Mesendoderm (in vitro differentiated cells): ENCODE data around the gene CCN5.

ENCODE experiments used
- DNase-seq: peaks from one replicate; pipeline ENCODE4 v3.0.0; 2013
- H2AK5ac ChIP-seq: 2 replicates; pipeline ENCODE4 v1.6.1; 2013; ENCODE audit warnings: low read length, inconsistent platforms
- H2BK120ac ChIP-seq: 2 replicates; pipeline ENCODE4 v1.6.1; 2013; ENCODE audit warnings: low read depth, mild to moderate bottlenecking, low read length, moderate library complexity, mixed read lengths
- H2BK15ac ChIP-seq: replicated peaks from 2 replicates; pipeline ENCODE4 v1.6.1; 2013; ENCODE audit warnings: low read depth, mild to moderate bottlenecking, moderate library complexity
- H2BK5ac ChIP-seq: 2 replicates; pipeline ENCODE4 v1.6.1; 2013; ENCODE audit warnings: low read length, inconsistent platforms
- H3K18ac ChIP-seq: 2 replicates; pipeline ENCODE4 v1.6.1; 2013; ENCODE audit warnings: mild to moderate bottlenecking, low read length, mixed read lengths
- H3K23ac ChIP-seq: one replicate; pipeline ENCODE4 v1.6.1; 2013; ENCODE audit warnings: low read length
- H3K27ac ChIP-seq: 2 replicates; pipeline ENCODE4 v1.5.1; 2013; ENCODE audit warnings: low read depth, mild to moderate bottlenecking, inconsistent platforms, low read length, moderate library complexity
- H3K27me3 ChIP-seq: 2 replicates; pipeline ENCODE4 v1.6.1; 2013; ENCODE audit warnings: low read length, control low read depth, mild to moderate bottlenecking, inconsistent platforms; ENCODE audit not compliant: insufficient read depth, poor library complexity
- H3K36me3 ChIP-seq: 2 replicates; pipeline ENCODE4 v1.6.1; 2013; ENCODE audit warnings: low read length, inconsistent platforms; ENCODE audit not compliant: control insufficient read depth, insufficient read depth
- H3K4ac ChIP-seq: one replicate; pipeline ENCODE4 v1.6.1; 2013; ENCODE audit warnings: low read depth, mild to moderate bottlenecking, low read length, moderate library complexity
- H3K4me1 ChIP-seq: 2 replicates; pipeline ENCODE4 v1.6.1; 2013; ENCODE audit warnings: low read depth, low read length, inconsistent platforms; ENCODE audit not compliant: control insufficient read depth
- H3K4me2 ChIP-seq: 2 replicates; pipeline ENCODE4 v1.6.1; 2013; ENCODE audit warnings: low read length
- H3K4me3 ChIP-seq: 2 replicates; pipeline ENCODE4 v1.5.1; 2013; ENCODE audit warnings: mild to moderate bottlenecking, low read length
- H3K56ac ChIP-seq: one replicate; pipeline ENCODE4 v1.6.1; 2013; ENCODE audit warnings: low read length
- H3K79me1 ChIP-seq: 2 replicates; pipeline ENCODE4 v1.6.1; 2013; ENCODE audit warnings: low read length, inconsistent platforms
- H3K79me2 ChIP-seq: 2 replicates; pipeline ENCODE4 v1.6.1; 2013; ENCODE audit warnings: mild to moderate bottlenecking, low read length; ENCODE audit not compliant: control insufficient read depth, insufficient read depth
- H3K9ac ChIP-seq: 2 replicates; pipeline ENCODE4 v1.6.1; 2013; ENCODE audit warnings: low read length, inconsistent platforms
- H4K5ac ChIP-seq: one replicate; pipeline ENCODE4 v1.6.1; 2013; ENCODE audit warnings: low read length
- H4K8ac ChIP-seq: one replicate; pipeline ENCODE4 v1.6.1; 2013; ENCODE audit warnings: low read depth, mild to moderate bottlenecking, control low read depth, low read length, moderate library complexity
- WGBS: extraction: QIAGEN DNeasy Blood & Tissue Kit; methylation state at CpG from one replicate; pipeline ENCODE4 v1.1.7; 2013; ENCODE audit warnings: low lambda C conversion rate, missing lambda C conversion rate; ENCODE audit not compliant: insufficient coverage; ENCODE audit errors: extremely low coverage; 5-methylcytosine and 5-hydroxymethylcytosine counted together

CCN5 gene

GRCh38 chr20:44686934-44687333 lies 28.2 kb upstream of the CCN5 start:
- Histone ChIP-seq H3K23ac (no peak overlapping the region), H3K18ac (no peak overlapping the region), H3K4me2 (no peak overlapping the region), H4K5ac (no peak overlapping the region), H2AK5ac (no peak overlapping the region), H3K4ac (no peak overlapping the region), H2BK5ac (no peak overlapping the region), H2BK15ac (no peak overlapping the region), H3K79me2 (no peaks in the 10 kb centered on the region), H3K4me1 (no peaks in the 10 kb centered on the region), H3K27me3 (no peaks in the 10 kb centered on the region), H3K79me1 (no peaks in the 10 kb centered on the region), H3K36me3 (no peaks in the 10 kb centered on the region), H3K4me3 (no peak overlapping the region), H3K56ac (no peak overlapping the region), H2BK120ac (no peak overlapping the region), H3K9ac (no peak overlapping the region), H3K27ac (no peak overlapping the region), H4K8ac (no peak overlapping the region)
- WGBS: no CpG with 5 or more reads among the region's 4 CpGs
- no peak for DNase-seq

GRCh38 chr20:44688053-44688625 lies 27.0 kb upstream of the CCN5 start:
- WGBS: no CpG with 5 or more reads among the region's 7 CpGs
- Histone ChIP-seq H2BK5ac (no peak overlapping the region), H3K56ac (no peak overlapping the region), H3K79me2 (no peaks in the 10 kb centered on the region), H3K36me3 (no peaks in the 10 kb centered on the region), H3K27ac (no peak overlapping the region), H3K4ac (no peak overlapping the region), H2BK15ac (no peak overlapping the region), H3K4me2 (no peak overlapping the region), H3K4me3 (no peak overlapping the region), H3K23ac (no peak overlapping the region), H3K27me3 (no peaks in the 10 kb centered on the region), H3K4me1 (no peaks in the 10 kb centered on the region), H2AK5ac (no peak overlapping the region), H4K8ac (no peak overlapping the region), H3K79me1 (no peaks in the 10 kb centered on the region), H3K18ac (no peak overlapping the region), H2BK120ac (no peak overlapping the region), H4K5ac (no peak overlapping the region), H3K9ac (no peak overlapping the region)
- no peak for DNase-seq

- no CpG with 5 or more reads among the region's 3 CpGs for WGBS
- Histone ChIP-seq H3K4me1 (no peaks in the 10 kb centered on the region), H3K27me3 (no peaks in the 10 kb centered on the region)
Observed at GRCh38 chr20:44689809-44690208, 25.4 kb upstream of the CCN5 start.

GRCh38 chr20:44690781-44691423 lies 24.3 kb upstream of the CCN5 start:
- Histone ChIP-seq H2AK5ac (no peak overlapping the region), H3K27ac (no peak overlapping the region), H3K4ac (no peak overlapping the region), H3K18ac (no peak overlapping the region), H3K79me2 (no peaks in the 10 kb centered on the region), H2BK5ac (no peak overlapping the region), H3K9ac (no peak overlapping the region), H3K56ac (no peak overlapping the region), H3K79me1 (no peaks in the 10 kb centered on the region), H4K8ac (no peak overlapping the region), H4K5ac (no peak overlapping the region), H3K4me3 (no peak overlapping the region), H3K27me3 (no peaks in the 10 kb centered on the region), H3K36me3 (no peaks in the 10 kb centered on the region), H2BK15ac (no peak overlapping the region), H3K23ac (no peak overlapping the region), H3K4me1 (no peaks in the 10 kb centered on the region), H2BK120ac (no peak overlapping the region), H3K4me2 (no peak overlapping the region)
- WGBS: no CpG with 5 or more reads among the region's 9 CpGs
- DNase-seq: no peak

More at GRCh38 chr20:44689809-44690208, 25.4 kb upstream of the CCN5 start:
- H2BK15ac ChIP-seq: no peak overlapping the region
- H3K4me3 ChIP-seq: no peak overlapping the region
- H2AK5ac ChIP-seq: no peak overlapping the region
- no peaks in the 10 kb centered on the region for H3K79me1 ChIP-seq
- H3K79me2 ChIP-seq: no peaks in the 10 kb centered on the region
- no peak overlapping the region for H2BK5ac ChIP-seq
- H3K27ac ChIP-seq: no peak overlapping the region
- no peak overlapping the region for H3K18ac ChIP-seq
- no peak overlapping the region for H2BK120ac ChIP-seq
- H4K5ac ChIP-seq: no peak overlapping the region
- DNase-seq: no peak
- H3K4ac ChIP-seq: no peak overlapping the region
- H3K23ac ChIP-seq: no peak overlapping the region
- no peak overlapping the region for H4K8ac ChIP-seq
- H3K56ac ChIP-seq: no peak overlapping the region
- no peak overlapping the region for H3K4me2 ChIP-seq
- H3K9ac ChIP-seq: no peak overlapping the region
- H3K36me3 ChIP-seq: no peaks in the 10 kb centered on the region

GRCh38 chr20:44691424-44692423 lies 23.4 kb upstream of the CCN5 start:
- Histone ChIP-seq H3K27me3 (no peaks in the 10 kb centered on the region), H3K4me2 (no peak overlapping the region), H3K4me1 (no peaks in the 10 kb centered on the region), H4K5ac (no peak overlapping the region), H2BK15ac (no peak overlapping the region), H4K8ac (no peak overlapping the region), H2AK5ac (no peak overlapping the region), H3K9ac (no peak overlapping the region), H2BK120ac (no peak overlapping the region), H3K4ac (no peak overlapping the region), H3K18ac (no peak overlapping the region), H3K27ac (no peak overlapping the region), H3K79me2 (no peaks in the 10 kb centered on the region), H2BK5ac (no peak overlapping the region), H3K23ac (no peak overlapping the region), H3K79me1 (no peaks in the 10 kb centered on the region), H3K4me3 (no peak overlapping the region), H3K36me3 (no peaks in the 10 kb centered on the region), H3K56ac (no peak overlapping the region)
- DNase-seq: no peak
- no CpG with 5 or more reads among the region's 7 CpGs for WGBS
